Measurements from ENCODE around the gene DOC2B.

The DOC2B gene

GRCh38 chr17:185445-186138 is 4.1 kb upstream of the DOC2B start:
- Histone ChIP-seq H3K27ac (ENCODE audit: low read length) (peak overlapping the region; percentile 60), H3K9ac (ENCODE audit: low read length) (peak overlapping the region; percentile 45; the same call in 1 of the 2 replicates), H3K9me3 (ENCODE audit: insufficient read depth, low read length) (no peaks in the 10 kb centered on the region), H3K4me2 (ENCODE audit: low read length) (peak overlapping the region; percentile 56), H4K20me1 (ENCODE audit: insufficient read depth, low read length) (no peaks in the 10 kb centered on the region), H3K36me3 (replicated peaks; ENCODE audit: low read depth, low read length) (no peaks in the 10 kb centered on the region), H3K79me2 (ENCODE audit: low read length) (no peaks in the 10 kb centered on the region), H3K27me3 (ENCODE audit: low read depth, low read length) (no peaks in the 10 kb centered on the region), H3K4me3 (ENCODE audit: low read length) (peak overlapping the region; percentile 36), H3K4me1 (ENCODE audit: low read length) (peaks cover 53% of the 10 kb centered on the region), H2AFZ (ENCODE audit: low read depth, low read length) (no peak overlapping the region; the same call in 1 of the 2 replicates)
- no peak for TF ChIP-seq EZH2phosphoT487 (IDR thresholded peaks at IDR 0.05; ENCODE audit: low read depth)
- TF ChIP-seq CTCF (IDR thresholded peaks at IDR 0.05; ENCODE audit: low read depth, low read length), result no peak

- no peak overlapping the region for H3K4me2 ChIP-seq (ENCODE audit: low read length)
- no peak for TF ChIP-seq EZH2phosphoT487 (IDR thresholded peaks at IDR 0.05; ENCODE audit: low read depth)
- TF ChIP-seq CTCF (IDR thresholded peaks at IDR 0.05; ENCODE audit: low read depth, low read length), result no peak
- no peak overlapping the region for H3K4me3 ChIP-seq (ENCODE audit: low read length)
- H3K4me1 ChIP-seq (ENCODE audit: low read length), result peaks cover 31% of the 10 kb centered on the region
- no peaks in the 10 kb centered on the region for H3K36me3 ChIP-seq (replicated peaks; ENCODE audit: low read depth, low read length)
- no peaks in the 10 kb centered on the region for H3K27me3 ChIP-seq (ENCODE audit: low read depth, low read length)
- no peak overlapping the region for H3K27ac ChIP-seq (ENCODE audit: low read length)
- no peaks in the 10 kb centered on the region for H3K9me3 ChIP-seq (ENCODE audit: insufficient read depth, low read length)
- H4K20me1 ChIP-seq (ENCODE audit: insufficient read depth, low read length), result no peaks in the 10 kb centered on the region
- no peak overlapping the region for H2AFZ ChIP-seq (ENCODE audit: low read depth, low read length)
- no peaks in the 10 kb centered on the region for H3K79me2 ChIP-seq (ENCODE audit: low read length)
- H3K9ac ChIP-seq (ENCODE audit: low read length), result no peak overlapping the region
These were observed 1.6 kb upstream of the DOC2B start for GRCh38 chr17:183021-183420.

DNA sequence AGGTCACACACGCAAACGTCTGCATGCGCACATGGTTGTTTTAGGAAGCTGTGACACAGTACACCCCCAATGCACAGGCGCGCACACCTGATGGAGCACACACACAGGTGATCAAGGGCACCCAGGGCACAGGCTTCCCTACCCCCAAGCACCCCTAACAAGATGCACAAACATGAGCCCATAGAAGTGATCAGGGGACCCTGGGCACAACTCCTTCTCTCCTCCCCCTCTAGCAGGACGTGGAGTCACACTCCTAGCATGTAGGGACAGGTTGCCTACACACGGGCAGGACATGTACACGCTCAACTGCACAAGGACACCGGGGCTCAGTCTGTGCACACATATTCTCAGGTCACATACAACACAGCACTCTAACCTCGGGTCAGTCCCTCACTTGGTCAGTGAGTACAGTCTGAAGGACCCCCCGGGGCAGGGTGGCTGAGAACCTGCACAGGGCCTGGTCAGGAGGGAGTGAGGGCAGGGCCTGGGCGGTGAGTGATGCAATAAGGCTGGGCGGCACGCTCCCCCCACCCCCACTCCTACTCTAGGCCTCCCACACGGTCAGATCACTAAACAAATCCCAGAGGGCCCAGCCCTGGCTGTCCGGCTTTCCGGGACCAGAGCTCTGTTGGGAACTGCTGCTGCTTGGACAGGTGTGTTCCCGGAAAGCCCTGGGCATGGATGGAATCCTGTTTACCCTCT is 751 bp upstream of the DOC2B start:
- H3K36me3 ChIP-seq (replicated peaks; ENCODE audit: low read depth, low read length), result no peaks in the 10 kb centered on the region
- no peak overlapping the region for H3K9ac ChIP-seq (ENCODE audit: low read length)
- H3K79me2 ChIP-seq (ENCODE audit: low read length), result no peaks in the 10 kb centered on the region
- H3K27ac ChIP-seq (ENCODE audit: low read length), result no peak overlapping the region
- H3K27me3 ChIP-seq (ENCODE audit: low read depth, low read length), result no peaks in the 10 kb centered on the region
- H3K4me1 ChIP-seq (ENCODE audit: low read length), result peaks cover 26% of the 10 kb centered on the region
- no peaks in the 10 kb centered on the region for H4K20me1 ChIP-seq (ENCODE audit: insufficient read depth, low read length)
- no peak overlapping the region for H2AFZ ChIP-seq (ENCODE audit: low read depth, low read length)
- TF ChIP-seq CTCF (IDR thresholded peaks at IDR 0.05; ENCODE audit: low read depth, low read length) (no peak), EZH2phosphoT487 (IDR thresholded peaks at IDR 0.05; ENCODE audit: low read depth) (no peak)
- H3K4me2 ChIP-seq (ENCODE audit: low read length), result no peak overlapping the region
- no peak overlapping the region for H3K4me3 ChIP-seq (ENCODE audit: low read length)
- H3K9me3 ChIP-seq (ENCODE audit: insufficient read depth, low read length), result no peaks in the 10 kb centered on the region

DNA sequence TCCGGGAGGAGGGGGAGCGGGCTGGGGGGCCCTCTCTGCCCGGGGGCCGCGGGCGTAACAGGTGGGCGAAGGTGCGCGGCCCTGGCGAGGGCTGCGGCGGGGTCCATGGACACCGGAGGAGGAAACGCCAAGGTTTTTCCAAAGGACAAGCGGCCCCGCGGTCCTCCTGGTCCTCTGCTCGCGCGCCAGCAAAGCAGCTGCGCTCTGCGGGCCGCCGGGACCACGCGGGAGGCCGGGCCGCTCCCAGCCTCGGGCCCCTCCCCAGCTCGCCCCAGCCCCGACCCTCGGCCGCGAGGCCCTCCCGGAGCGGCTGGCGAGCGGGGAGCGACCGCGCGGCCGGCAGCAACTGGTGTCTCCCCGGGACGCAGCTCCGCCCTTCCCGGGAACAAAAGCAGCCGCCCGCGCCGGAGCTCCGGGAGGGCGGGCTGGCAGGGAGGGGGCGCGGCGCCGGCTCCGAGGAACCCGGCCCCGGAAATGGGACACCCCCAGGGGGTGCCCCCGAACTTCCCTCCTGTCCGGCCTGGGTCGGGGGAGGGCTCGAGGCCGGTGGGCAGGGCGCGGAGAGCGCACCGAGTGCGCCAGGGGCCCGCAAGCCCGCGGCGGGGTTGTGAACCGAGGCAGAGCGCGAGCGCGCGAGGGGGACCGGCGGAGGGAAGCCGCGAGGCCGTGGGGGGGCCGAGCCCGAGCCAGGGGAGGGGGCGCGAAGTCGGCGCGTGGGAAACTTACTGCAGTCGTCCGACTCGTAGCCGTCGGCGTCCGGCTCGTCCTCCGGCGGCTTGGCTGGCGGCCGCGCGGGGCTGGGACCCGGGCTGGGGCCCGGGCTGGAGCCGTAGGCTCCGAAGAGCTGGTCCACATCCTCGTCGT is 837 bp downstream of the DOC2B start:
- H3K79me2 ChIP-seq (ENCODE audit: low read length), result no peaks in the 10 kb centered on the region
- H3K4me1 ChIP-seq (ENCODE audit: low read length), result peaks cover 10% of the 10 kb centered on the region
- H4K20me1 ChIP-seq (ENCODE audit: insufficient read depth, low read length), result no peaks in the 10 kb centered on the region
- H3K4me3 ChIP-seq (ENCODE audit: low read length), result no peak overlapping the region
- no peaks in the 10 kb centered on the region for H3K27me3 ChIP-seq (ENCODE audit: low read depth, low read length)
- TF ChIP-seq CTCF (IDR thresholded peaks at IDR 0.05; ENCODE audit: low read depth, low read length), result no peak
- TF ChIP-seq EZH2phosphoT487 (IDR thresholded peaks at IDR 0.05; ENCODE audit: low read depth), result no peak
- H2AFZ ChIP-seq (ENCODE audit: low read depth, low read length), result no peak overlapping the region
- no peak overlapping the region for H3K4me2 ChIP-seq (ENCODE audit: low read length)
- H3K9ac ChIP-seq (ENCODE audit: low read length), result no peak overlapping the region
- no peak overlapping the region for H3K27ac ChIP-seq (ENCODE audit: low read length)
- no peaks in the 10 kb centered on the region for H3K36me3 ChIP-seq (replicated peaks; ENCODE audit: low read depth, low read length)
- H3K9me3 ChIP-seq (ENCODE audit: insufficient read depth, low read length), result no peaks in the 10 kb centered on the region
